HepG2 (cell line): ENCODE measurements around the gene LSM10. TPM values are rescaled to one million over a fixed set of nuclear protein-coding genes. Genes with fewer than 3 reads are reported as not detected.
A peak's percentile ranks its signal among the peaks of the same experiment; 100 is the strongest.

Experiments
- ARID2 ChIP-seq: sonication (generic); formaldehyde crosslinking; IDR thresholded peaks from 2 replicates; pipeline ENCODE4 v1.8.1; 2022; ENCODE audit warnings: mild to moderate bottlenecking, missing genetic modification reagents, borderline replicate concordance
- ARNTL ChIP-seq: sonication (generic); formaldehyde crosslinking; IDR thresholded peaks from 2 replicates; pipeline ENCODE4 v1.4.0; 2020; ENCODE audit warnings: mild to moderate bottlenecking, missing genetic modification reagents
- BHLHE40 ChIP-seq: IDR thresholded peaks from 2 replicates; pipeline ENCODE4 v1.6.1; 2011; ENCODE audit warnings: low read length, improper control_type of control experiment
- CCDC6 ChIP-seq: sonication (generic); formaldehyde crosslinking; IDR thresholded peaks from 2 replicates; pipeline ENCODE4 v1.8.1; 2022; ENCODE audit warnings: mild to moderate bottlenecking, missing genetic modification reagents, moderate library complexity
- CHD4 ChIP-seq: fragments of 200-600 bp; sonication (generic); IDR thresholded peaks from 2 replicates; pipeline ENCODE4 v1.7.0; 2017; ENCODE audit warnings: mild to moderate bottlenecking, low read length, borderline replicate concordance
- GFI1 ChIP-seq: sonication (generic); formaldehyde crosslinking; IDR thresholded peaks from 2 replicates; pipeline ENCODE4 v1.5.0; 2020; ENCODE audit warnings: missing genetic modification reagents, mild to moderate bottlenecking, borderline replicate concordance
- JUND ChIP-seq: sonication (generic); formaldehyde crosslinking; IDR thresholded peaks from 2 replicates; pipeline ENCODE4 v1.8.0; 2022; ENCODE audit warnings: mild to moderate bottlenecking, missing genetic modification reagents
- KLF15 ChIP-seq: sonication (generic); formaldehyde crosslinking; IDR thresholded peaks from 2 replicates; pipeline ENCODE4 v1.8.1; 2023; ENCODE audit warnings: borderline replicate concordance, mild to moderate bottlenecking, inconsistent platforms, missing genetic modification reagents, mixed read lengths
- NAIF1 ChIP-seq: sonication (generic); formaldehyde crosslinking; IDR thresholded peaks from 2 replicates; pipeline ENCODE4 v1.5.0; 2020; ENCODE audit warnings: mild to moderate bottlenecking, missing genetic modification reagents, borderline replicate concordance
- RARA ChIP-seq: IDR thresholded peaks from 2 replicates; pipeline ENCODE4 v1.6.1; 2016; ENCODE audit warnings: missing genetic modification reagents, missing compliant biosample characterization
- SKI ChIP-seq: fragments of 450-650 bp; IDR thresholded peaks from one replicate; pipeline ENCODE4 v1.6.1; 2018; ENCODE audit warnings: mild to moderate bottlenecking; ENCODE audit not compliant: partially characterized antibody
- SMC3 ChIP-seq: IDR thresholded peaks from 2 replicates; pipeline ENCODE4 v1.6.1; 2011; ENCODE audit warnings: low read length, improper control_type of control experiment
- SP4 ChIP-seq: sonication (generic); formaldehyde crosslinking; IDR thresholded peaks from 2 replicates; pipeline ENCODE4 v1.8.1; 2023; ENCODE audit warnings: mild to moderate bottlenecking, missing genetic modification reagents
- TAF1 ChIP-seq: sonication (generic); formaldehyde crosslinking; IDR thresholded peaks from 2 replicates; pipeline ENCODE4 v1.4.0; 2020; ENCODE audit warnings: missing genetic modification reagents
- ZBTB44 ChIP-seq: sonication (generic); formaldehyde crosslinking; IDR thresholded peaks from 2 replicates; pipeline ENCODE4 v1.4.0; 2020; ENCODE audit warnings: missing genetic modification reagents
- ZFP90 ChIP-seq: sonication (generic); formaldehyde crosslinking; IDR thresholded peaks from 2 replicates; pipeline ENCODE4 v1.8.0; 2022; ENCODE audit warnings: missing genetic modification reagents, mild to moderate bottlenecking, inconsistent platforms, borderline replicate concordance
- ZMYM3 ChIP-seq: sonication (generic); formaldehyde crosslinking; IDR thresholded peaks from 2 replicates; pipeline ENCODE4 v1.5.1; 2020; ENCODE audit warnings: mild to moderate bottlenecking, missing genetic modification reagents
- ZNF430 ChIP-seq: sonication (generic); formaldehyde crosslinking; IDR thresholded peaks from 2 replicates; pipeline ENCODE4 v1.9.0; 2021; ENCODE audit warnings: mild to moderate bottlenecking, missing genetic modification reagents
- ZNF484 ChIP-seq: sonication (generic); formaldehyde crosslinking; IDR thresholded peaks from 2 replicates; pipeline ENCODE4 v1.5.1; 2020; ENCODE audit warnings: mild to moderate bottlenecking, low read depth, missing genetic modification reagents, borderline replicate concordance
- ZNF576 ChIP-seq: sonication (generic); formaldehyde crosslinking; IDR thresholded peaks from 2 replicates; pipeline ENCODE4 v1.4.0; 2020; ENCODE audit warnings: mild to moderate bottlenecking, missing genetic modification reagents
- ZNF589 ChIP-seq: sonication (generic); formaldehyde crosslinking; conservative IDR thresholded peaks from 2 replicates; pipeline ENCODE4 v1.8.0; 2022; ENCODE audit warnings: mild to moderate bottlenecking, moderate library complexity, missing genetic modification reagents
- ZNF629 ChIP-seq: sonication (generic); formaldehyde crosslinking; conservative IDR thresholded peaks from 2 replicates; pipeline ENCODE4 v1.5.0; 2020; ENCODE audit warnings: missing genetic modification reagents
- ZNF75D ChIP-seq: sonication (generic); formaldehyde crosslinking; IDR thresholded peaks from 2 replicates; pipeline ENCODE4 v1.8.1; 2023; ENCODE audit warnings: missing genetic modification reagents, mild to moderate bottlenecking, borderline replicate concordance
- ZNF768 ChIP-seq: sonication (generic); formaldehyde crosslinking; IDR thresholded peaks from 2 replicates; pipeline ENCODE4 v1.4.0; 2020; ENCODE audit warnings: missing genetic modification reagents
- ZNF782 ChIP-seq: sonication (generic); formaldehyde crosslinking; IDR thresholded peaks from 2 replicates; pipeline ENCODE4 v1.4.0; 2020; ENCODE audit warnings: missing genetic modification reagents, mild to moderate bottlenecking, borderline replicate concordance
- ZNF850 ChIP-seq: sonication (generic); formaldehyde crosslinking; conservative IDR thresholded peaks from 2 replicates; pipeline ENCODE4 v1.9.0; 2021; ENCODE audit warnings: mild to moderate bottlenecking, missing genetic modification reagents
- ZSCAN12 ChIP-seq: sonication (generic); formaldehyde crosslinking; IDR thresholded peaks from 2 replicates; pipeline ENCODE4 v1.9.0; 2021; ENCODE audit warnings: mild to moderate bottlenecking, missing genetic modification reagents
- ZSCAN29 ChIP-seq: sonication (generic); formaldehyde crosslinking; conservative IDR thresholded peaks from 2 replicates; pipeline ENCODE4 v1.4.0; 2020; ENCODE audit warnings: mild to moderate bottlenecking, missing genetic modification reagents
- ZSCAN30 ChIP-seq: sonication (generic); formaldehyde crosslinking; IDR thresholded peaks from 2 replicates; pipeline ENCODE4 v1.5.0; 2020; ENCODE audit warnings: mild to moderate bottlenecking, missing genetic modification reagents
- polyA plus RNA-seq, 8 experiments: library from polyadenylated mRNA; depleted of rRNA in 3 of 8; stranded (reverse) in 7 of 8; unstranded in 1 of 8; fragments of >200 nt; fragmentation: Illumina TruSeq in 4 of 8; extraction: Trizol in 4 of 8; gene quantifications; 2 replicates each; pipeline versions ENCODE4 v1.2.1 to v1.2.3, GENCODE V29; 2011 to 2016; ENCODE audit warnings: low read depth in 4 of 8, missing spikeins in 1 of 8, mixed read lengths in 1 of 8; ENCODE audit not compliant: insufficient read depth in 1 of 8
- total RNA-seq, 5 experiments: library from RNA; depleted of rRNA; stranded (reverse); fragments of >200 nt; fragmentation: Illumina TruSeq; extraction: Trizol; gene quantifications; 2 replicates each; pipeline ENCODE4 v1.2.3, GENCODE V29; 2016; ENCODE audit warnings: low read depth in 1 of 5

LSM10 gene
- total and polyA plus RNA-seq, 2 of the 13 experiments (the other 11 are each of a cell fraction or from before 2014, with no cell fraction given): 14.0 to 52.0 TPM

- TF ChIP-seq ZNF850 (CRISPR knock-in tag) (no peak), SP4 (no peak), SKI (no peak), KLF15 (CRISPR knock-in tag) (no peak), ZFP90 (CRISPR knock-in tag) (peak; percentile 45; the same call in 1 of the 2 replicates), CCDC6 (peak; percentile 82), GFI1 (CRISPR knock-in tag) (0 out of 2 replicates have a peak, but pooled peaks have one; percentile 44), ZNF576 (CRISPR knock-in tag) (no peak), ZSCAN12 (CRISPR knock-in tag) (no peak), ZNF75D (no peak), ZSCAN29 (CRISPR knock-in tag) (0 out of 2 replicates have a peak, but pooled peaks have one; percentile 65), TAF1 (CRISPR knock-in tag) (peak; percentile 83), BHLHE40 (peak; percentile 42), ARNTL (peak; percentile 53; the same call in 1 of the 2 replicates), ZSCAN30 (CRISPR knock-in tag) (no peak), SMC3 (0 out of 2 replicates have a peak, but pooled peaks have one; percentile 6), ZNF484 (CRISPR knock-in tag) (no peak), RARA (no peak; the same call in 1 of the 2 replicates), ZNF782 (CRISPR knock-in tag) (0 out of 2 replicates have a peak, but pooled peaks have one; percentile 14), JUND (CRISPR knock-in tag) (peak; percentile 95), ZNF768 (no peak), ZMYM3 (peak; percentile 88), ZNF430 (CRISPR knock-in tag) (no peak), ZBTB44 (no peak), ZNF629 (CRISPR knock-in tag) (no peak), ZNF589 (no peak), NAIF1 (CRISPR knock-in tag) (0 out of 2 replicates have a peak, but pooled peaks have one; percentile 41), CHD4 (peak; percentile 35; the same call in 1 of the 2 replicates), ARID2 (CRISPR knock-in tag) (peak; percentile 77; the same call in 1 of the 2 replicates)
Observed at GRCh38 chr1:36386265-36387140, 11.2 kb downstream of the LSM10 start (continued).
